Stimulated activated CD4-positive, alpha-beta T cell treated with anti-CD3 and anti-CD28 coated beads, Interleukin-2, amount 100 ng/mL, for 24 hours (primary cell): Measurements from ENCODE around the gene HOXA6.
A peak's percentile ranks its signal among the peaks of the same experiment; 100 is the strongest.

Source experiments
- DNase-seq, 2 donors: peaks; one replicate each; pipeline ENCODE4 v3.0.0-alpha.2; 2020

Gene HOXA6

GRCh38 chr7:27161214-27161720 lies 13.7 kb upstream of the HOXA6 start:
- no peak for DNase-seq

- DNase-seq, result peak; percentile 89 to 91
These were observed 13.1 kb upstream of the HOXA6 start for GRCh38 chr7:27160546-27161213.

- no peak for DNase-seq
These were observed 12.6 kb upstream of the HOXA6 start for GRCh38 chr7:27160145-27160545.

GRCh38 chr7:27159266-27160144 lies 11.9 kb upstream of the HOXA6 start:
- no peak for DNase-seq

- DNase-seq, result no peak
These were observed 11.1 kb upstream of the HOXA6 start for GRCh38 chr7:27158436-27159265.

GRCh38 chr7:27157702-27158431 lies 10.3 kb upstream of the HOXA6 start:
- DNase-seq, result no peak

- DNase-seq, result no peak
These were observed 9.5 kb upstream of the HOXA6 start for GRCh38 chr7:27156916-27157701.

GRCh38 chr7:27156508-27156898 lies 8.9 kb upstream of the HOXA6 start, which contains the start of gene HOXA7:
Gene HOXA7 (minus strand): TSS chr7:27156675. CDS start chr7:27156545, 130 bp downstream.
- DNase-seq, result no peak

GRCh38 chr7:27155816-27156507 lies 8.4 kb upstream of the HOXA6 start:
- no peak for DNase-seq

- peak in 1 of 2 donors; percentile 61 for DNase-seq
These were observed 7.6 kb upstream of the HOXA6 start for GRCh38 chr7:27154901-27155815.

GRCh38 chr7:27154369-27154768 lies 6.8 kb upstream of the HOXA6 start:
- no peak for DNase-seq

- no peak for DNase-seq
These were observed 6.0 kb upstream of the HOXA6 start for GRCh38 chr7:27153526-27153925.

GRCh38 chr7:27152816-27153442 lies 5.4 kb upstream of the HOXA6 start:
- no peak for DNase-seq

GRCh38 chr7:27151931-27152815 lies 4.6 kb upstream of the HOXA6 start, which contains the start of gene HOXA3:
Gene HOXA3 (minus strand): TSS chr7:27152583. CDS start chr7:27110640, 41,943 bp downstream.
- DNase-seq, result no peak

GRCh38 chr7:27151341-27151930 lies 3.9 kb upstream of the HOXA6 start:
- DNase-seq, result no peak

- DNase-seq, result peak; percentile 68 to 75
These were observed 3.2 kb upstream of the HOXA6 start for GRCh38 chr7:27150568-27151340.
